Heart left ventricle (tissue), 16 donors: Measurements from ENCODE around the gene APOBEC3F. TPM values are rescaled to one million over a fixed set of nuclear protein-coding genes. Genes with fewer than 3 reads are reported as not detected.

Experiments used
- ATAC-seq, 4 donors: fragments of 200-7000 bp; cut with Tn5 transposase; one replicate each; pipeline ENCODE4 v1.9.1; 2020 to 2022; ENCODE audit warnings: moderate library complexity in 4 of 4, mild to moderate bottlenecking in 3 of 4, moderate number of reproducible peaks in 1 of 4
- DNase-seq, 5 donors: peaks; one replicate each; pipeline ENCODE4 v3.0.0-alpha.2; 2020
- H3K27ac ChIP-seq, 12 donors: fragments of 200-600 bp; sonication (generic) in 4 of 12; one replicate each; pipeline versions ENCODE4 v1.5.0 to v1.8.0; 2016 to 2022; ENCODE audit warnings: mild to moderate bottlenecking in 2 of 12
- H3K27me3 ChIP-seq, 9 donors: fragments of 200-600 bp; sonication (generic) in 2 of 9; one replicate each; pipeline versions ENCODE4 v1.5.1 to v1.8.0; 2016 to 2022; ENCODE audit warnings: mild to moderate bottlenecking in 3 of 9
- H3K36me3 ChIP-seq, 9 donors: fragments of 200-600 bp; sonication (generic) in 2 of 9; one replicate each; pipeline versions ENCODE4 v1.5.0 to v1.8.0; 2018 to 2022; ENCODE audit warnings: mild to moderate bottlenecking in 2 of 9
- H3K4me1 ChIP-seq, 12 donors: fragments of 200-600 bp; sonication (generic) in 4 of 12; one replicate each; pipeline versions ENCODE4 v1.5.0 to v1.8.0; 2016 to 2022; ENCODE audit warnings: mild to moderate bottlenecking in 3 of 12
- H3K4me3 ChIP-seq, 12 donors: fragments of 200-600 bp; sonication (generic) in 4 of 12; one replicate each; pipeline versions ENCODE4 v1.5.0 to v1.8.0; 2017 to 2022; ENCODE audit warnings: mild to moderate bottlenecking in 9 of 12, moderate library complexity in 4 of 12
- H3K9me3 ChIP-seq, 12 donors: fragments of 200-600 bp; sonication (generic) in 4 of 12; one replicate each; pipeline versions ENCODE4 v1.5.0 to v1.8.0; 2016 to 2022; ENCODE audit warnings: mild to moderate bottlenecking in 1 of 12
- POLR2A ChIP-seq, 2 donors: fragments of 450-650 bp; IDR thresholded peaks; one replicate each; pipeline ENCODE4 v1.6.1; 2017; ENCODE audit warnings: antibody characterized with exemption in 2 of 2, mild to moderate bottlenecking in 2 of 2, moderate library complexity in 2 of 2
- WGBS, 4 donors: extraction: QIAGEN DNeasy Blood & Tissue Kit in 2 of 4; methylation state at CpG; one replicate each; pipeline versions ENCODE4 v1.1.5 to v1.1.7; 2013 to 2018; 5-methylcytosine and 5-hydroxymethylcytosine counted together
- intact Hi-C, 10 donors: fragments of 100-400 bp; cut with DNase I; formaldehyde crosslinking; loops; one replicate each; pipeline versions ENCODE4 v1.11.1 to v1.14.2; 2022
- polyA plus RNA-seq, 2 donors: library from polyadenylated mRNA; stranded (reverse); fragments of 200-250 nt; gene quantifications; one replicate each; pipeline ENCODE4 v1.2.3, GENCODE V29; 2013
- total RNA-seq, 9 donors: library from RNA; depleted of rRNA in 2 of 9; stranded (reverse); fragments of >200 nt in 2 of 9; fragmentation: NEBNext Ultra II Directional in 3 of 9; extraction: Animal tissue kit (Norgen Biotek cat#: 25700) in 3 of 9; gene quantifications; one replicate each; pipeline versions ENCODE4 v1.1.0 to v1.2.4, GENCODE V29; 2016 to 2023
- TF ChIP-seq, protein P1 (sequence below), 12 donors: fragments of 200-600 bp; sonication (generic) in 4 of 12; IDR thresholded peaks; one replicate each; pipeline versions ENCODE4 v1.5.0 to v1.8.0; 2018 to 2022; ENCODE audit warnings: antibody characterized with exemption in 12 of 12, mild to moderate bottlenecking in 5 of 12
- donor health status: ischemic (EF 13 %, LVEDD 7.1; RV severe dilation, severe dysfunction).
- donor health status: healthy with polysubstance abuse.
- donor health status: DM: no; HTN: yes; CAD: no.
- donor health status: DM: no; HTN: no; CAD: no.
- donor health status: ischemic (EF 25% LVEDD 6.9; RV normal size, moderate dysfunction).
- donor health status: ischemic (EF 25% LVEDD 5.7; RV mildly dilated, moderate dysfunction).
- donor health status: healthy.
- donor health status: DM: yes; HTN: yes; CAD: no.
- donor health status: ischemic (EF 35%, LVEDD 5.7; RV mildly dilated, moderate dysfunction).
- donor health status: nonischemic (EF 11% LVEDD 7.7; RV severe dilation, severe dysfunction).
- donor health status: DM: yes; HTN: yes; CAD: no.
- donor health status: PGD.
- donor health status: ischemic (EF 29% LVEDD 5.4; RV normal size, mild dysfunction).
- donor health status: nonischemic (EF 23%, LVEDD 6.1; RV moderate dilation, normal function).

APOBEC3F gene
- total and polyA plus RNA-seq, 11 donors: 1.2 to 18.2 (median 4.3) TPM

DNA sequence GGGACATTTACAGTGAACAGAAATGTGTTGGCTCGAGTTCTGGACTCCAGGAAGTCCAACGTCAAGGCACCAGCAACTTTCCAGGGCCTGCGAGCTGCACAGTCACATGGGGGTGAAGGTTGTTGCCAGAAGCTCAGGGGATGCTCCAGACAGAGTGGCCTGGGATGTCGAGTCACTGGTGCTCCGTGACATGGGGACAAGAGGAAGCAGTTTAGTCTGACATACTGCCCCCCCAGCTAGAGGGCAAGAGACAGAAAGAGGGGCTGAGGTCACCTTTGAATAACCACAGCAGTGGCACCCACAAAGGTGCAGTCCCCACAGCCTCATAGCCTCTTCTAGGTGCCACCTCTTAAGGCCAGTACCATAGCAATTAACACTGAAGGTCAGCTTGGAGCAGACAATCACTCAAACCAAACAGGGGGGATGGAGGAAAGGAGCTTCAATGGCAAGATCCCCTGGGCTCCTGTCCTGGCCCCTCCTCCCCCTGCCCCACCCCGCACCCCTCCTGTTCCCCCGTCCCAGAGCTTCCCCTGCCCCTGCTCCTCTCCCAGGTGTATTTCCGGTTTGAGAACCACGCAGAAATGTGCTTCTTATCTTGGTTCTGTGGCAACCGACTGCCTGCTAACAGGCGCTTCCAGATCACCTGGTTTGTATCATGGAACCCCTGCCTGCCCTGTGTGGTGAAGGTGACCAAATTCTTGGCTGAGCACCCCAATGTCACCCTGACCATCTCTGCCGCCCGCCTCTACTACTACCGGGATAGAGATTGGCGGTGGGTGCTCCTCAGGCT lies 15.9 kb upstream of the APOBEC3F start:
- H3K4me1 ChIP-seq: peaks cover 0 to 22% (median 7%) of the 10 kb centered on the region in 12 donors
- H3K4me3 ChIP-seq: no peak overlapping the region
- no peaks in the 10 kb centered on the region for H3K9me3 ChIP-seq
- H3K27ac ChIP-seq: no peak overlapping the region
- intact Hi-C loops: loop anchor here in 1 of 10 donors (10.0 kb wide), 1 partner anchor 50 kb away; the partner anchor contains the start of gene APOBEC3G
- peak in 1 of 4 donors; percentile 8 for ATAC-seq
- 67 to 79% (median 72%) methylated on average over 14 to 15 of the region's 15 CpGs for WGBS, 4 donors
- H3K27me3 ChIP-seq: no peaks in the 10 kb centered on the region
- no peak for DNase-seq
- TF ChIP-seq, protein P1, sequence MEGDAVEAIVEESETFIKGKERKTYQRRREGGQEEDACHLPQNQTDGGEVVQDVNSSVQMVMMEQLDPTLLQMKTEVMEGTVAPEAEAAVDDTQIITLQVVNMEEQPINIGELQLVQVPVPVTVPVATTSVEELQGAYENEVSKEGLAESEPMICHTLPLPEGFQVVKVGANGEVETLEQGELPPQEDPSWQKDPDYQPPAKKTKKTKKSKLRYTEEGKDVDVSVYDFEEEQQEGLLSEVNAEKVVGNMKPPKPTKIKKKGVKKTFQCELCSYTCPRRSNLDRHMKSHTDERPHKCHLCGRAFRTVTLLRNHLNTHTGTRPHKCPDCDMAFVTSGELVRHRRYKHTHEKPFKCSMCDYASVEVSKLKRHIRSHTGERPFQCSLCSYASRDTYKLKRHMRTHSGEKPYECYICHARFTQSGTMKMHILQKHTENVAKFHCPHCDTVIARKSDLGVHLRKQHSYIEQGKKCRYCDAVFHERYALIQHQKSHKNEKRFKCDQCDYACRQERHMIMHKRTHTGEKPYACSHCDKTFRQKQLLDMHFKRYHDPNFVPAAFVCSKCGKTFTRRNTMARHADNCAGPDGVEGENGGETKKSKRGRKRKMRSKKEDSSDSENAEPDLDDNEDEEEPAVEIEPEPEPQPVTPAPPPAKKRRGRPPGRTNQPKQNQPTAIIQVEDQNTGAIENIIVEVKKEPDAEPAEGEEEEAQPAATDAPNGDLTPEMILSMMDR (IDR thresholded peaks at IDR 0.05): no peak
- TF ChIP-seq POLR2A (IDR thresholded peaks at IDR 0.05): no peak
- H3K36me3 ChIP-seq: peaks cover 0 to 16% (median 5%) of the 10 kb centered on the region in 9 donors

DNA sequence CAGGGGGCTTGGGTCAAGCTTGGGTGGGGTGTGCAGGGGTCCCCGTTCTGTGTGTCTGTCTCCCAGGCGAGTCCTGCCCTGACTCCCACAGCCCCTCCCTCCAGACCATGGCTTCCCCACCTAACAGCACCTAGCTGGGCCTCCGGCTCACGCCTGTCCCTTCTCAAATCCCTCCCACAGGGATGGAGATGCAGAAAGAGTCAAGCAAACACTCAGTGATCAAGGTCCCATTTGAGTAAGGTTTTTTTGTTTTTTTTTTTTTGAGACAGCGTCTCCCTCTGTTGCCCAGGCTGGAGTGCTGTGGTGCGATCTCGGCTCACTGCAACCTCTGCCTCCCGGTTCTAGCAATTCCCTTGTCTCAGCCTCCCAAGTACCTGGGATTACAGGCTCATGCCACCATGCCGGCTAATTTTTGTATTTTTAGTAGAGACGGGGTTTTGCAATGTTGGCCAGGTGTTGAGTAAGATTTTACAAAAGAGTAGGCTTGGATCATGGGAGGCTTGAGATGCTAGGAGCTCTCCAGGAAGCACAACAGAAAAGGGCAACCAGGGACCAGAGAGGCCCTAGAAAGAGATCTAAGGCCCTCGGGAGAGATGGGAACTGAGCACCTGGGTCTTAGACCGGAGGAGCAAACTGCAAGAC lies 14.0 kb upstream of the APOBEC3F start:
- H3K9me3 ChIP-seq: no peaks in the 10 kb centered on the region
- no peak overlapping the region for H3K4me3 ChIP-seq
- H3K27me3 ChIP-seq: no peaks in the 10 kb centered on the region
- ATAC-seq (no peak), DNase-seq (no peak)
- H3K27ac ChIP-seq: no peak overlapping the region
- H3K36me3 ChIP-seq: peaks cover 0 to 16% (median 5%) of the 10 kb centered on the region in 9 donors
- peaks cover 0 to 12% (median 5%) of the 10 kb centered on the region in 12 donors for H3K4me1 ChIP-seq
- intact Hi-C loops: loop anchor here in 1 of 10 donors (10.0 kb wide), 1 partner anchor 48 kb away; the partner anchor contains the start of gene APOBEC3G
- 89 to 94% (median 93%) methylated on average over 12 of the region's 12 CpGs for WGBS, 4 donors
- no peak for TF ChIP-seq POLR2A (IDR thresholded peaks at IDR 0.05)
- TF ChIP-seq, protein P1 (IDR thresholded peaks at IDR 0.05): no peak

DNA sequence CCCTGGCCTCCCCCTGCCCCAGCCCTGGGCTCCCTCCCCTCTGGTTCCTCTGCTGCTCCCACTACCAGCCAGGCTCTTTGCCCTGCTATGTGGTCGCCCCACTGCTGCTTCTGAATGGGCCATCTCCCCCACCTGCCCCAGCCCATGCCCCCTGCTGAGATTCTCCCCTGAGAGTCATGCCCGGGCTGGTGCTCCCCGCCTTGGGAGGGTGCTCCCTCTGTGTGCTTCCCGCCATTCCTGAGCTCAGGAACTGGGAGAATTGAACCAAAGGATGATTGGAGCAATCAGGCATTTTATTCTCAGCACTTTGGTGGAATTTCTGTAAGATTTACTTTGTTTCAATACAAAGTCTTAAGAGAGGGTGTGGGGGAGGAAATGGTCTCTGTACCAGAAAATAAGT lies 12.9 kb upstream of the APOBEC3F start:
- no peaks in the 10 kb centered on the region for H3K9me3 ChIP-seq
- no peak for DNase-seq
- no peak for ATAC-seq
- no peak overlapping the region for H3K4me3 ChIP-seq
- 87 to 95% (median 92%) methylated on average over 4 of the region's 4 CpGs for WGBS, 4 donors
- intact Hi-C loops: loop anchor here in 1 of 10 donors (10.0 kb wide), 1 partner anchor 47 kb away; the partner anchor contains the start of gene APOBEC3G
- H3K27ac ChIP-seq: no peak overlapping the region
- peaks cover 0 to 3% (median 0%) of the 10 kb centered on the region in 12 donors for H3K4me1 ChIP-seq
- TF ChIP-seq POLR2A (IDR thresholded peaks at IDR 0.05): no peak
- TF ChIP-seq, protein P1 (IDR thresholded peaks at IDR 0.05): no peak
- no peaks in the 10 kb centered on the region for H3K27me3 ChIP-seq
- peaks cover 0 to 16% (median 5%) of the 10 kb centered on the region in 9 donors for H3K36me3 ChIP-seq

DNA sequence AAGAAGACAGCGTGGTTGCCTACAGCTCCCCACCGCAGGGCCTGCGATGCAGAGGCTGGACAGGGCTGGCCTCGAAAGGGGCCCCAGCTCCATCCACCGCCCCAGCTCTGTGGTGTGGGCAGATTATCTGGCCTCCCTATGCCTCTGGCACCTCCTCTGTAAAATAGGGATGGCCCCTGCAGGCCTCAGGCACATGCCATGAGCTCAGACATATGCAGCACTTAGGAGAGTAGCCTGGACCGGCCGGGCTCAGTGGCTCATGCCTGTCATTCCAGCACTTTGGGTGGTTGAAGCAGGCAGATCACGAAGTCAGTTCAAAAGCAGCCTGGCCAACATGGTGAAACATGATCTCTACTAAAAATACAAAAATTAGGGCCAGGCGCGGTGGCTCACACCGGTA lies 12.4 kb upstream of the APOBEC3F start:
- H3K36me3 ChIP-seq: peaks cover 0 to 12% (median 5%) of the 10 kb centered on the region in 9 donors
- no peaks in the 10 kb centered on the region for H3K27me3 ChIP-seq
- H3K9me3 ChIP-seq: no peaks in the 10 kb centered on the region
- TF ChIP-seq POLR2A (IDR thresholded peaks at IDR 0.05): no peak
- TF ChIP-seq, protein P1 (IDR thresholded peaks at IDR 0.05): no peak
- DNase-seq (no peak), ATAC-seq (no peak)
- no peak overlapping the region for H3K27ac ChIP-seq
- no peak overlapping the region for H3K4me3 ChIP-seq
- peaks cover 0 to 3% (median 0%) of the 10 kb centered on the region in 12 donors for H3K4me1 ChIP-seq
- WGBS, 4 donors: 87 to 92% (median 91%) methylated on average over 11 of the region's 11 CpGs
- intact Hi-C loops: loop anchor here in 1 of 10 donors (10.0 kb wide), 1 partner anchor 47 kb away; the partner anchor contains the start of gene APOBEC3G
